Measurements from ENCODE around the gene DDIT3.
"Not testable (repeated sequence)": the region's sequence is repeated elsewhere in the genome, so short reads cannot be mapped to it uniquely, and the experiment has no call there.

The DDIT3 gene

DNA sequence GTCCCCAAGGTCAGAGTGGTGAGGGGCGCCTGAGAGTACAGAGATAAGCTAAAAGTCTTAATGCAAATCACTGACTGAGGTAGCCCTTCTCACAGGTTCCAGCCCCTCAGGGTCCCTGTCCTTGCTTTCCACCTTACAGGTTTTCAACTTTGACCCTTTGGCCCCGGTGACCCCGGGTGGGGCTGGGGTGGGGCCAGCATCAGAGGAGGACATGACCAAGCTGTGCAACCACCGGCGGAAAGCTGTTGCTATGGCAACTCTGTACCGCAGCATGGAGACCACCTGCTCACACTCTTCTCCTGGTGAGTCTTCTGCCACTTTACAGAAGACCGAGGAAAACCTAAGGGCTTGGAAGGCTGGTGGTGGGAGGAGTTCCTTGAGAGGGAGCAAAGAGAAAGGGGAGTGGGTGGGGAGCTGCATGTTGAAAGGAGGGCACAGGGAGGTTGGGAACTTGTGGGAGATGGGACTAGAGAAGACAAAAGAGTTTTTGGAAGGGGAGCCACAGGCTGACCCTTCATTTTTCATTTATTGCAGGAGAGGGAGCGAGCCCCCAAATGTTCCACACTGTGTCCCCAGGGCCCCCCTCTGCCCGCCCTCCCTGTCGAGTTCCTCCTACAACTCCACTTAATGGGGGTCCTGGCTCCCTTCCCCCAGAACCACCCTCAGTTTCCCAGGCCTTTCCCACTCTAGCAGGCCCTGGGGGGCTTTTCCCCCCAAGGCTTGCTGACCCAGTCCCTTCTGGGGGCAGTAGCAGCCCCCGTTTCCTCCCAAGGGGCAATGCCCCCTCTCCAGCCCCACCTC, 4.7 kb upstream of the DDIT3 start:
- no peak for DNase-seq

DNA sequence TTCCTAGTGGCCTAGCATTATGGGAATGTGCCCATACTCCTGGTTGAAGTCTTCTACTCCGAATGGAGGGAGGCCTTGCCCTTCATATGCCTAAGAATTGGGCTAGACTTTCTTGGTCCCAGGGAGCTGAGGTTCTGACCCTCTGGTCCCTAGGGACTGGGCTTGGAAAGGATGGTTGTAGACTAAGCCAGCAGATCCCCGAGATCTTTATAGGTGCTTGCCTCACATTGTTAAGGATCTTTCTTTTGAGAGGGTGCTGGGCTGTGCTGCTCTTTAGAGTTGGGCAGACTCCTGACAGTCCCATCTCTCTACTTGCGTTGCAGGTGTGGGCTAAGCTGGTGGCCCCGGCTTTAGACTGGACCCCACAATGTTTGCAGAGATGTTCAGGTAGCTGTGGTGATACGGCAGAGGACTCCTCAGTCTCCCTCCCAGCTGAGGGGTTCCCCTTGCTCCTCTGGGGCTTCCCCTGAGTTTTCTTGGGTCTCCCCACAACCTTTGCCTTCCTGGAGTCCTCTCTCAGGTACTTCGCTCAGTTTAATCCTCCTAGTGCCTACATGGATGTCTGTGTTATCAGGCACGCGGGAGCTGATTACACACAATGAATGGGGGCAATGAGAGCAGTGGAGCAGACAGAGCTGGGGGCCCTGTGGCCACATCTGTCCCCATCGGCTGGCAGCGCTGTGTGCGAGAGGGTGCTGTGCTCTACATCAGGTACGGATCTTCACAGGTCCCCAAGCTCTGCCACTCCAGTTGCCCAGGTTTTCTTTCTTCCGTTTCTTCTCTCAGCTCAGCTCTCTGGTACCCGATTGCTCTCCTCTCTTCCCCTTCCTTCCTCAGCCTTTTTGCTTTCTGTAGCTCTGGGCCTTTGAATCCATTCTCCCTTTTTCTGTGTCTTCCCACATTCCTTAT, 3.6 kb upstream of the DDIT3 start:
- peak; percentile 39 for DNase-seq

DNA sequence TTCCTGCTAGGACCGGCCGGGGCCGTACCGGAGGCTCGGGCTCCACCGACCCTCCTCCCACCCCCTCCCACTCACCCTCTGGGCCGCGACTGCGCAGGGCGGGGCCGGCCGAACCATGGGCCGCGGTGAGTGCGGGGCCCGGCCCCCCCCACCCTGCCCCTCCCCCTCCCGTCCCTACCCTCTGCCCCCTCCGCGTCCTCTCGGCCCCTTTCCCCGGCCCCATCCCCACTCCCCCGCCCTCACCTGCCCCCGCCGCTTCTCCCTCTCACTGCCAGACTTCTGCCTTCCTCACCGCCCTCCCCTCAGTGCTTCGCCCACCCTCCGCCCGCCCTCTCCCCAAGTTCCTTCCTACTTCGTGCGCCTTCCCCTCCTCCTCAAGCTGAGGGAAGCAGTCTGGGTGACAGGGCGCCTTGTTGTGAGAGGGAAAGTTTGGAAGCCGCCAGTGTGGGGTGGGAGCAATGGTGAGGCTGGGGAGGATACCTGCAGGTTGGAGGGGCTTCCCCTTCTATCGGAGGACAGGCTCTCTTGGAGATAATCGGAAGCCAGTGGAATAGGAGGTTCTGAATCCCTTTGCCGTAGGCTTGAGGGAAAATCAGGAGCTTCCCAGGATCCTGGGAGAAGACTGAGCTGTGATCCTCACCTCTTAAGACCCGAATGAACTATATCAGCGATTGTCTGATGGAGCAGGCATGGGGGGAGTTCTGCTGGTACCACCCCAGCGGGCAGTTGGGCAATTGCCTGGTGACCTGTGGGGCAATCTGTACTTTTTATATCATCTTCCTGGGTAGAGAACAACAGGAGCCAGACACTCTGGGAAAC, 2.8 kb upstream of the DDIT3 start:
- DNase-seq = peak; percentile 58

DNA sequence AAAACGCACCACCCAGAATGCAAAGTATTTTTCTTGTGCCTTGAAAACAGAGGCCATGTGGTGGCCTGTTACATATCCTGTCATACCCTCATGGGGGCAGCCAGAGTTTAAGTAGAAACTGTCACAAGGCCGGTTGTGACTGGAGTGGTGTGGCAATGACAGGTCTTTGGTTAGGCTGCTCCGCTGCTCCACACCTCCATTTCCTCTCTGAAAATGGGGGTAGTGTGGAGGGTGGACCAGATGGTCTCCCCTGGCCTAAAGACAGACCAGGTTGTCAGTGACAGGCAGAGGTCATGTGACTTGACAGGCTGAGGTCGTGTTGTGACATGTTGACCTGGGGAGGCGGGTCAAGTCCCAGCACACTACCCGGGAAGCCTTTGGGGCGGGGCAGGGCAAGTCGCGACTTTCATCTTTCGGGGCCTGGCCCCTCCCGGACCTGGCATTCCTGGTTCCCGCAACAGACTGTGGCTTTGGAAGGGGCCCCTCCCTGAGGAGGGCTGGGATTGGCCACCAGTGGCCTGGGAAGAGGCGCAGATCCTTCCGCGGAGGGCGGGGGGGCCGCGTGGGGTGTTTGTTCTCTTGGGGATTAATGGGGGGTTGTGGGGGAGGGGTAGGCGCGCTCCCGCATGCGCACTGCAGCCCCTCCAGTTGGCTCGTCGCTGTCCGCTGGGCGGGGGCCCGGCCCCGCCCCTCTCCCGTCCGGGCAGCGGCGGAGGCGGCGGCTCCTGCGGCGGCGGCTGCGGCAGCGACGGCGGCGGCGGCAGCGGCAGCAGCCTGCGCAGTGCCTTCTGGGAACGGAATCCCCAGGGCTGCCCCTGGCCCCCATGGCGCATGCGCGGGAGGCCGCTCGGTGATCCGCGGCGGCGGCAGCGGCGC, 1.9 kb upstream of the DDIT3 start, which contains the start of gene MBD6:
MBD6 (plus strand) TSS at position 814 of the 876 bp plus-strand sequence. CDS start 1,480 bp downstream, outside the sequence.
- peak; percentile 94 for DNase-seq

DNA sequence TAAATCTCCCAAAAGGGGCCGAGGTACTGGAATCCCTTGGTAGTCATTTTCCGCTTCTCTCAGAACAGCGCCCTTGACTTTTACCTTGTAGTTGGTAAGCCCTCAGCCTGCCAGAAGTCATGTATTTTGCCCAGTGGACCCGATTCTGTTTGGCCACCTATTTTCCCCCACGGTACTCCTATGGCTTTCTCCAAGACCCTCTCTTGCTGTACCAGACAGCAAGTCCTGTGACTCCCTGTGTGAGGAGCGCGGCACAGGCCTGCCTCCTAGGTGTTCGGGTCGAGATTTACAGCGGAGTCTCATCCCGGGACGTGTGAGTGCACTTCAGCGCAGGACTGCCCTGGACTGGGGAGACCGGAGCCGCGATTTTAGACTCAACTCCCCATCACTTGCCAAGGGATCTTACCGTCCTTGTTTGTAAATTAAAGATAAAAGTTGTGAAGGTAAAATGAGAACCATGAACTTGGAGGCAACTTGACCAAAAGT, 1.3 kb upstream of the DDIT3 start:
- no peak for DNase-seq

DNA sequence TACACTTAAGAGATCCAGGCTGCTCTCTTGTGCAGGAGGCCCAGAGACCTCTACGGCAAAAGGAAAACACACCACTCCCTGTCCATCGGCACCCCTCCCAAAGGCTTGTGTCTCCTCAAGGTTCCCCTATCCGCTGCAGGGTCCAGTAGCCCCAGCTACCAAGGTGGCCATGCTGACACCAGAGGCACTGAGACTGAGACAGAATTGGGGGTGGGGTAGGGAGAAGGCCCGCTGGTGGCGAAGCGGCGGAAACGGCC, 590 bp downstream of the DDIT3 start:
- DNase-seq = peak; percentile 37

- peak; percentile 25 for DNase-seq
Observed at GRCh38 chr12:57518920-57519795, 1.2 kb downstream of the DDIT3 start.

- no peak for DNase-seq
Observed at GRCh38 chr12:57518176-57518919, 2.0 kb downstream of the DDIT3 start.

GRCh38 chr12:57517718-57518117, 2.6 kb downstream of the DDIT3 start:
- not testable (repeated sequence) for DNase-seq

- DNase-seq = no peak
Observed at GRCh38 chr12:57517187-57517586, 3.1 kb downstream of the DDIT3 start.

DNA sequence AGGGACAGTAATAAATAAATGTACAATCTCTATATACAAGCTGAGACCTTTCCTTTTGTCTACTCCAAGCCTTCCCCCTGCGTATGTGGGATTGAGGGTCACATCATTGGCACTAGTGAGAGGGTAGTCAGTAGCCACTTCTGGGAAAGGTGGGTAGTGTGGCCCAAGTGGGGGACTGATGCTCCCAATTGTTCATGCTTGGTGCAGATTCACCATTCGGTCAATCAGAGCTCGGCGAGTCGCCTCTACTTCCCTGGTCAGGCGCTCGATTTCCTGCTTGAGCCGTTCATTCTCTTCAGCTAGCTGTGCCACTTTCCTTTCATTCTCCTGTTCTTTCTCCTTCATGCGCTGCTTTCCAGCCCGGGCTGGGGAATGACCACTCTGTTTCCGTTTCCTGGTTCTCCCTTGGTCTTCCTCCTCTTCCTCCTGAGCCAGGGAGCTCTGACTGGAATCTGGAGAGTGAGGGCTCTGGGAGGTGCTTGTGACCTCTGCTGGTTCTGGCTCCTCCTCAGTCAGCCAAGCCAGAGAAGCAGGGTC, 3.6 kb downstream of the DDIT3 start:
- no peak for DNase-seq

DNA sequence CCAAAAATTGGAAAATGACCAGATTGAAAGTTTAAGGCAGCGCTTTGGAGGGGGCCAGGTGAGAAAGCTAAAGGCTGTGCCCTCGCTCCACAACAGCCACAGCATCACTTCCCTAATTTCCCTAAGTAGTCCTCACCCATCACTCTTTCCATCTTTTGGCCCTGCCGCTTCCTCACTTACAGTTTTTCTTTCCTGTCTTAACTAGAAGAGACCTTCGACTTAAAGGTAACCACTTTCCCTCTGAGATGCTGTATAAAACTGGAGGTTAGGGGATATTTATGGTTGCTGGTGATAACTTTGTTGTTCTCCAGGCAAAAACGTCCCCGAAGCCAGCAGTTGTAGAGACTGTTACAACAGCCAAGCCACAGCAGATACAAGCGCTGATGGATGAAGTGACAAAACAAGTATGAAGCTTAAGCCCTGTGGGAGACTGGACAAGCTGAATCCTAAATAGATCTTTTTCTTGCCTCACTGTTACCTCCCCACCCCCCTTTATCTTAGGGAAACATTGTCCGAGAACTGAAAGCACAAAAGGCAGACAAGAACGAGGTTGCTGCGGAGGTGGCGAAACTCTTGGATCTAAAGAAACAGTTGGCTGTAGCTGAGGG, 4.3 kb downstream of the DDIT3 start:
- DNase-seq = no peak

GRCh38 chr12:57515408-57515933, 4.8 kb downstream of the DDIT3 start:
- DNase-seq = no peak

DNA sequence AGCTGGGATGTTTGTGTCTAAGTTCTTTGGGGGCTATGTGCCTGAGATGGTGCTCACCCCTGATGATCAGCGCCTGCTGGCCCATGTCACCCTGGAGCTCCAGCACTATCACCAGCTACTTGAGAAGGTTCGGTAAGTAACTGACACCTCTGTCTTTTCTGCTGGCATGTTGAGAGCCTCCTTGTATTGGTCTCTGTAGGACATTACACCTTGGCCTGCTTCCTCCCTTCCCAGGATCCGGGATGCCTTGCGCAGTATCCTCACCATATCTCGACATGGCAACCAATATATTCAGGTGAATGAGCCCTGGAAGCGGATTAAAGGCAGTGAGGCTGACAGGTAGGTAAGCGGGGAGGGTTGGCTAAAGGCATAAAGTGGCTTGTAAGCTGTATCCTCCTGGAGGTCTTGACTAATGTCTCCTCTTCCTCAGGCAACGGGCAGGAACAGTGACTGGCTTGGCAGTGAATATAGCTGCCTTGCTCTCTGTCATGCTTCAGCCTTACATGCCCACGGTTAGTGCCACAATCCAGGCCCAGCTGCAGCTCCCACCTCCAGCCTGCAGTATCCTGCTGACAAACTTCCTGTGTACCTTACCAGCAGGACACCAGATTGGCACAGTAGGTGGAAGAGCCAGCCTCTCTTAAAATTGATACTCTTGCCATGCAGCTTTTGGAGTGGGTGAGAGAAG, 5.5 kb downstream of the DDIT3 start:
- no peak for DNase-seq

DNA sequence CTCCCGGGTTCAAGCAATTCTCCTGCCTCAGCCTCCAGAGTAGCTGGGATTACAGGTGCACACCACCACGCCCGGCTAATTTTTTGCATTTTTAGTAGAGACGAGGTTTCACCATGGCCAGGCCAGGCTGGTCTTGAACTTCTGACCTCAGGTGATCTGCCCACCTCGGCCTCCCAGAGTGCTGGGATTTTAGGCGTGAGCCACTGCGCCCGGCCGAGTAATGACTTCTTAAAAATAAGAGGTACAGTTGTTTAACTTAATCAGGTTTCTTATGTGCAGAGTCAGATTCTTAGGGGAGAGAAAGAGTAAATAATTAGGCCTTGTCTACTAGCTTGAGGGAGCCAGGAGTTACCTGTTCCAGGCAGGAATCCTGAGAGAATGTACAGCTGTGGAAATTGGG, 6.1 kb downstream of the DDIT3 start:
- not testable (repeated sequence) for DNase-seq

GRCh38 chr12:57513677-57514076, 6.6 kb downstream of the DDIT3 start:
- DNase-seq = not testable (repeated sequence)

GRCh38 chr12:57513266-57513665, 7.0 kb downstream of the DDIT3 start:
- no peak for DNase-seq

DNA sequence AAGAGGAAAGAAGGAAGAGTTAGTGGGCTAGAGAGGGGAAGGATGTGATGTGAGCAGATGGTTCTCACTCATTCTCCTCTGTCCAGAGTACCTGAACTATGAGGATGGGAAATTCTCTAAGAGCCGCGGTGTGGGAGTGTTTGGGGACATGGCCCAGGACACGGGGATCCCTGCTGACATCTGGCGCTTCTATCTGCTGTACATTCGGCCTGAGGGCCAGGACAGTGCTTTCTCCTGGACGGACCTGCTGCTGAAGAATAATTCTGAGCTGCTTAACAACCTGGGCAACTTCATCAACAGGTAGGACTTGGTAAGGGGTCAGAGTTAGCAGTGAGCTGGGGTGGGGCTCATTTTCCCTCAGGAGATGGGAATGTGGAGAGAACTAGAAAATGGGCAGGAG, 7.6 kb downstream of the DDIT3 start:
- DNase-seq = no peak
